Heart left ventricle (tissue), 16 donors: ENCODE results near the gene GBA3. TPM values are rescaled to one million over a fixed set of nuclear protein-coding genes. Genes with fewer than 3 reads are reported as not detected.

ENCODE experiments used
- ATAC-seq, 4 donors: fragments of 200-7000 bp; cut with Tn5 transposase; one replicate each; pipeline ENCODE4 v1.9.1; 2020 to 2022; ENCODE audit warnings: moderate library complexity in 4 of 4, mild to moderate bottlenecking in 3 of 4, moderate number of reproducible peaks in 1 of 4
- DNase-seq, 5 donors: peaks; one replicate each; pipeline ENCODE4 v3.0.0-alpha.2; 2020
- H3K27ac ChIP-seq, 12 donors: fragments of 200-600 bp; sonication (generic) in 4 of 12; one replicate each; pipeline versions ENCODE4 v1.5.0 to v1.8.0; 2016 to 2022; ENCODE audit warnings: mild to moderate bottlenecking in 2 of 12
- H3K27me3 ChIP-seq, 9 donors: fragments of 200-600 bp; sonication (generic) in 2 of 9; one replicate each; pipeline versions ENCODE4 v1.5.1 to v1.8.0; 2016 to 2022; ENCODE audit warnings: mild to moderate bottlenecking in 3 of 9
- H3K36me3 ChIP-seq, 9 donors: fragments of 200-600 bp; sonication (generic) in 2 of 9; one replicate each; pipeline versions ENCODE4 v1.5.0 to v1.8.0; 2018 to 2022; ENCODE audit warnings: mild to moderate bottlenecking in 2 of 9
- H3K4me1 ChIP-seq, 12 donors: fragments of 200-600 bp; sonication (generic) in 4 of 12; one replicate each; pipeline versions ENCODE4 v1.5.0 to v1.8.0; 2016 to 2022; ENCODE audit warnings: mild to moderate bottlenecking in 3 of 12
- H3K4me3 ChIP-seq, 12 donors: fragments of 200-600 bp; sonication (generic) in 4 of 12; one replicate each; pipeline versions ENCODE4 v1.5.0 to v1.8.0; 2017 to 2022; ENCODE audit warnings: mild to moderate bottlenecking in 9 of 12, moderate library complexity in 4 of 12
- H3K9me3 ChIP-seq, 12 donors: fragments of 200-600 bp; sonication (generic) in 4 of 12; one replicate each; pipeline versions ENCODE4 v1.5.0 to v1.8.0; 2016 to 2022; ENCODE audit warnings: mild to moderate bottlenecking in 1 of 12
- CTCF ChIP-seq, 12 donors: fragments of 200-600 bp; sonication (generic) in 4 of 12; IDR thresholded peaks; one replicate each; pipeline versions ENCODE4 v1.5.0 to v1.8.0; 2018 to 2022; ENCODE audit warnings: antibody characterized with exemption in 12 of 12, mild to moderate bottlenecking in 5 of 12
- POLR2A ChIP-seq, 2 donors: fragments of 450-650 bp; IDR thresholded peaks; one replicate each; pipeline ENCODE4 v1.6.1; 2017; ENCODE audit warnings: antibody characterized with exemption in 2 of 2, mild to moderate bottlenecking in 2 of 2, moderate library complexity in 2 of 2
- WGBS, 4 donors: extraction: QIAGEN DNeasy Blood & Tissue Kit in 2 of 4; methylation state at CpG; one replicate each; pipeline versions ENCODE4 v1.1.5 to v1.1.7; 2013 to 2018; 5-methylcytosine and 5-hydroxymethylcytosine counted together
- intact Hi-C, 10 donors: fragments of 100-400 bp; cut with DNase I; formaldehyde crosslinking; loops; one replicate each; pipeline versions ENCODE4 v1.11.1 to v1.14.2; 2022
- polyA plus RNA-seq, 2 donors: library from polyadenylated mRNA; stranded (reverse); fragments of 200-250 nt; gene quantifications; one replicate each; pipeline ENCODE4 v1.2.3, GENCODE V29; 2013
- total RNA-seq, 9 donors: library from RNA; depleted of rRNA in 2 of 9; stranded (reverse); fragments of >200 nt in 2 of 9; fragmentation: NEBNext Ultra II Directional in 3 of 9; extraction: Animal tissue kit (Norgen Biotek cat#: 25700) in 3 of 9; gene quantifications; one replicate each; pipeline versions ENCODE4 v1.1.0 to v1.2.4, GENCODE V29; 2016 to 2023
- donor health status: ischemic (EF 13 %, LVEDD 7.1; RV severe dilation, severe dysfunction).
- donor health status: healthy with polysubstance abuse.
- donor health status: DM: no; HTN: yes; CAD: no.
- donor health status: DM: no; HTN: no; CAD: no.
- donor health status: ischemic (EF 25% LVEDD 6.9; RV normal size, moderate dysfunction).
- donor health status: ischemic (EF 25% LVEDD 5.7; RV mildly dilated, moderate dysfunction).
- donor health status: healthy.
- donor health status: DM: yes; HTN: yes; CAD: no.
- donor health status: ischemic (EF 35%, LVEDD 5.7; RV mildly dilated, moderate dysfunction).
- donor health status: nonischemic (EF 11% LVEDD 7.7; RV severe dilation, severe dysfunction).
- donor health status: DM: yes; HTN: yes; CAD: no.
- donor health status: PGD.
- donor health status: ischemic (EF 29% LVEDD 5.4; RV normal size, mild dysfunction).
- donor health status: nonischemic (EF 23%, LVEDD 6.1; RV moderate dilation, normal function).

Gene GBA3
- total and polyA plus RNA-seq, 11 donors = 0.16 TPM; not detected in 10

GRCh38 chr4:22744478-22745062 is 51.8 kb downstream of the GBA3 start:
- TF ChIP-seq CTCF (IDR thresholded peaks at IDR 0.05) = no peak
- no peak for TF ChIP-seq POLR2A (IDR thresholded peaks at IDR 0.05)
- H3K4me1 ChIP-seq = no peaks in the 10 kb centered on the region
- no peak for ATAC-seq

DNA sequence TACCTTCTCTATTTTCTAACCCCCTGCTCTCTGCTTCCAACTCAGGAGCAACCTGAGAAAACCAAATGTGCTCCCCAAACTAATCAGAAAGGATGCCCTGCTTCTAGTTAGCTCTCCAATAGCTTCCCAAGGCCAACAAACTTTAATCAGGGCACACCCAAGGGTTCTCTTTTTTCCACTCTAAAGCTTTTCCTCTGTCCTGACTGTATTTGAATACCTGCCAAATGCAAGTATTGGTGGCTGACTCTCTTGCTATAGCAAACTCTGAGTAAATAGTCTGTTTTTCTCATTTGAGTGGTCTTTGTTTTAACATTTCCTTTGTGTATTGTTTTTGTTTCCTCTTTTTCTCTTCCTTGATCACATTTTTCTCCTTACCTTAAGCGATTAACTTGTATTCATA is 52.5 kb downstream of the GBA3 start:
- ATAC-seq = no peak
- Histone ChIP-seq H3K36me3 (no peaks in the 10 kb centered on the region), H3K4me1 (no peaks in the 10 kb centered on the region), H3K4me3 (no peak overlapping the region), H3K9me3 (no peaks in the 10 kb centered on the region), H3K27ac (no peak overlapping the region), H3K27me3 (no peaks in the 10 kb centered on the region)
- intact Hi-C loops = no loop called here
- no peak for TF ChIP-seq CTCF (IDR thresholded peaks at IDR 0.05)
- no peak for TF ChIP-seq POLR2A (IDR thresholded peaks at IDR 0.05)
- WGBS, 4 donors = 48 to 72% (median 64%) methylated on average over 1 of the region's 1 CpG
- DNase-seq = no peak

More at GRCh38 chr4:22744478-22745062, 51.8 kb downstream of the GBA3 start:
- Histone ChIP-seq H3K36me3 (no peaks in the 10 kb centered on the region), H3K4me3 (no peak overlapping the region), H3K9me3 (no peaks in the 10 kb centered on the region), H3K27me3 (no peaks in the 10 kb centered on the region), H3K27ac (no peak overlapping the region)
- no peak for DNase-seq
- intact Hi-C loops = no loop called here
- WGBS, 4 donors = 92 to 95% (median 93%) methylated on average over 8 of the region's 8 CpGs

- no peak for ATAC-seq
- H3K9me3 ChIP-seq = peaks cover 0 to 7% (median 0%) of the 10 kb centered on the region in 12 donors
- no peak for TF ChIP-seq CTCF (IDR thresholded peaks at IDR 0.05)
- TF ChIP-seq POLR2A (IDR thresholded peaks at IDR 0.05) = no peak
- H3K27me3 ChIP-seq = no peaks in the 10 kb centered on the region
- no peak for DNase-seq
- H3K4me1 ChIP-seq = no peaks in the 10 kb centered on the region
- H3K36me3 ChIP-seq = no peaks in the 10 kb centered on the region
- no peak overlapping the region for H3K27ac ChIP-seq
- H3K4me3 ChIP-seq = no peak overlapping the region
- intact Hi-C loops = no loop called here
- 74 to 91% (median 77%) methylated on average over 2 of the region's 2 CpGs for WGBS, 4 donors
Measured at GRCh38 chr4:22754116-22754515, 61.4 kb downstream of the GBA3 start.

DNA sequence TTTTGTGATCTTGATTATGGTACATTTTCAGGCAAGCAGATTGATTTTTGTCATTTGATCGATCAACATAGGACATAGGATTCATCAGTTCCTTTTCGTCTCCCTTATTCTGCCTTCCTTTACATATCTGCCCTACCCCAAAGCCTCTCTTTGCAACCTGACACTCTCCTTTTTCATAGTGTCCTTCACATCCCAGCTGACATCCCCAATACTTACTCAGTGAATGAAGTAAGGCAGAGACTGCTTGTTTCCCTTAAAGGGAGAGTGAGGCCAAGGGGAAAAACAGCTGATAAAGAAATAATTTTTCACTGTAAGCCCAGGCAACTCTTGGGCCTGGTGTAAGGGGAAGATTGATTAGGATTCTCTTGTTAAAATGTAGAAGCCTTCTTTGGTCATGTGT is 69.8 kb downstream of the GBA3 start:
- no peak for DNase-seq
- H3K4me3 ChIP-seq = no peak overlapping the region
- ATAC-seq = no peak
- TF ChIP-seq POLR2A (IDR thresholded peaks at IDR 0.05) (no peak), CTCF (IDR thresholded peaks at IDR 0.05) (no peak)
- H3K4me1 ChIP-seq = no peaks in the 10 kb centered on the region
- no peaks in the 10 kb centered on the region for H3K36me3 ChIP-seq
- H3K27ac ChIP-seq = no peak overlapping the region
- 59 to 70% (median 68%) methylated on average over 2 of the region's 2 CpGs for WGBS, 4 donors
- H3K27me3 ChIP-seq = no peaks in the 10 kb centered on the region
- intact Hi-C loops = no loop called here
- no peaks in the 10 kb centered on the region for H3K9me3 ChIP-seq
